IPS-15b (cell line): ENCODE data around the gene KAT2A.

Experiments
- H3K27me3 ChIP-seq: one replicate; pipeline ENCODE4 v1.6.1; 2013; ENCODE audit warnings: low read length; ENCODE audit not compliant: control insufficient read depth, insufficient read depth
- H3K36me3 ChIP-seq: one replicate; pipeline ENCODE4 v1.6.1; 2013; ENCODE audit warnings: low read length; ENCODE audit not compliant: control insufficient read depth, insufficient read depth
- H3K4me1 ChIP-seq: one replicate; pipeline ENCODE4 v1.6.1; 2013; ENCODE audit warnings: mild to moderate bottlenecking, low read length; ENCODE audit not compliant: control insufficient read depth, insufficient read depth
- H3K4me3 ChIP-seq: one replicate; pipeline ENCODE4 v1.5.1; 2013; ENCODE audit warnings: low read depth, low read length
- H3K9ac ChIP-seq: one replicate; pipeline ENCODE4 v1.6.1; 2013; ENCODE audit warnings: low read depth, mild to moderate bottlenecking, low read length
- H3K9me3 ChIP-seq: one replicate; pipeline ENCODE4 v1.6.1; 2013; ENCODE audit warnings: mild to moderate bottlenecking, low read length; ENCODE audit not compliant: control insufficient read depth, insufficient read depth

KAT2A gene

DNA sequence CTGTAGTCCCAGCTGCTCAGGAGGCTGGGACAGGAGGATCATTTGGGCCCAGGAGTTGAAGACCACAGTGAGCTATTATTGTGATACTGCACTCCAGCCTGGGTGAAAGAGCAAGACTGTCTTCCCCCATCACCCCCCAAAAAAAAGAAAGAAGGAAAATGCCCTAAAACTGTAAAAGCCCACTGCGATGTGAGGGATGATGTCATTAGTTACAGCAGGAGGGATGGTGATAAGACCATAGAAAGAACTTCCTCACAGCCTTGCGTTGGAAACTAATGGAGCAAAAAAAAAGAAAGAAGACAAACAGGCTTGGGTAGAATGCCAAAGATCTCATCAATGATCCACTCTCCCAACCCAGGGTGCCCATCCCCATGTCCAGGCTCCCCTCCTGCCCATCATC lies 41.6 kb downstream of the KAT2A start:
- H3K27me3 ChIP-seq, result no peaks in the 10 kb centered on the region
- no peak overlapping the region for H3K4me3 ChIP-seq
- no peaks in the 10 kb centered on the region for H3K9me3 ChIP-seq
- no peak overlapping the region for H3K9ac ChIP-seq
- H3K4me1 ChIP-seq, result no peaks in the 10 kb centered on the region
- no peaks in the 10 kb centered on the region for H3K36me3 ChIP-seq

DNA sequence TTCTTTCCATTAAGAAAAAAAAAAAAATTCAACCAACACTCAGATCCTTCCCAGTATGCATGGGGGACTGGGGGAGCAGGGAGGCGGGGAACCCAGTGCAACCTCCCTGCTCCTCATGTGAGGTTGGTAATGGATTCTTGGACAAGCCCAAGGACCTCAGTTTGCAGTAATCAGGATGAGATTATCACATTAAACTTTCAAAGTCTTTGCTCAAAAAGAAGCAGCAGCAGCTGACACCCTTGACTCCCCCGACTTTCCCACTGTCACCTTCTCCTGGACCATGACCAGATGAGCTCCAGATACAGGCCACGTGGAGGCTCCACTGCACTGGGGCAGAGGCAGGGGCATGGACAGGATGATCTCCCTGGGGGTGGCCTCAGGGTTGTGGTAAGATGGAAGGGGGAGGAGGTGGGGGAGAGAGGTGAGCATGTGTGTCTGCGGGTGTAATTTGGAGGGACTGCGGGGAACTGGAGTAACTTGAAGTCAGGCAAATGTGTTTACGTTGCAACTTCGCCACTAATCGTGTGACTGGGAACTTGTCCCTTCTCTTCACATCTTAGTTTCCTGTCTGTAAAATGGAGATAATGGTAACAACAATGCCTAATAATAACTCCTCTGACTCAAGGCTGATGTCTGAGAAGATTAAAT lies 42.6 kb downstream of the KAT2A start:
- H3K36me3 ChIP-seq, result no peaks in the 10 kb centered on the region
- H3K4me3 ChIP-seq, result no peak overlapping the region
- H3K4me1 ChIP-seq, result no peaks in the 10 kb centered on the region
- H3K9me3 ChIP-seq, result no peaks in the 10 kb centered on the region
- H3K27me3 ChIP-seq, result no peaks in the 10 kb centered on the region
- no peak overlapping the region for H3K9ac ChIP-seq

DNA sequence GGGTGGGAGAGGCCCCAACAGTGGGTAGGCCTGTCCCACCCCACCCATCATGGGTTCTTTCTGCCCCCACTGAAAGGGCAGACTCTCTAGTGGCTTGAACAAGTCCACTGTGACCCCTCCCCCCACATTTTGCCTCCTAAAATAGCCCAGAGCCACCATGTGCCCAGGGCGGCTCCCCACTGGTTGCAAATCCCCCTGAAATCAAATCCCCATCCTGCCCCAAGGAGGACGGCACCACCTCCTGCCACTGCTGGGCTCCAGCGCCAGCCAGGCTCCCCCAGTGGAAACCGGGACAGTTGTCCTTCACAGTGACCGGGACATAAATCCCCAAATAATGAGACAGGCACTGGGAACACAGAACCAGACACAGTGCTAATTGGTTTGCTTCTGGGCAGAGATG lies 43.4 kb downstream of the KAT2A start:
- no peak overlapping the region for H3K4me3 ChIP-seq
- no peaks in the 10 kb centered on the region for H3K4me1 ChIP-seq
- H3K9me3 ChIP-seq, result no peaks in the 10 kb centered on the region
- H3K9ac ChIP-seq, result no peak overlapping the region
- H3K36me3 ChIP-seq, result no peaks in the 10 kb centered on the region
- H3K27me3 ChIP-seq, result peaks cover 5% of the 10 kb centered on the region

DNA sequence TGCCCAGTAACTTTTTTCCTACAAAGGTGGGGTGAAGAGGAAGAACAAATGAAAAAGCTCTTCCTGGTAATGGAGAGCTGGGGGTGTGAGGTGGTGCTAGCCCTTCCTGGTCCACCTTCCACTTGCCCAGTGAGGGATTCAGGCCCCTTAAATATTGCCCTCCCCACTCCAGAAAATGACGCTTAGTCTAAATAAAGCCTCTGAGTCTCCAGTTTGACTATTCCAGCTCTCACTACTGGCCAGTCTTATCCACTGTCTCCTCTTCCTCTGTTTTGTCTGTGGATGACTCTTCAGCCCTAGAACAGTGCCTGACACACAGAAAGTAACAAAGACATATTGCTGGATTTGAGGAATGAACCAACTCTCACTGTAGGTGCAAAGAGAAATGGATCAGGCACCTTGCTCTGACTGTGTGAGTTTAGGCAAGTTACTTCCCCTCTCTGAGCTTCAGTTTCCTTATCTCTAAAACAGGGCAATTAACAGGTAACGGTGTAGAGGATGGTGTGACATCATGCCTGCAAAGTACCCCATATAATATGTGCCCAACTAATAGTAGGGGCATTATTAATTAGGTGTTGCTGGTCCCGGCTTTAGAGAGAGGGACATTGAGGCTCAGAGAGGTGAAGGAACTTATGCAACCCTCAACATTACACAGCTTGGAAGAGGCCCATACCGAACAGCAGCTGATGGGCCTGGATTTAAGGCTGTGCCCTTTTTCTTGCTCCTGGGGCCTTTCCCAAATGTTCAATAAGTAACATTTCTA lies 44.2 kb downstream of the KAT2A start:
- Histone ChIP-seq H3K9me3 (no peaks in the 10 kb centered on the region), H3K4me3 (no peak overlapping the region), H3K4me1 (no peaks in the 10 kb centered on the region), H3K27me3 (peaks cover 5% of the 10 kb centered on the region), H3K36me3 (no peaks in the 10 kb centered on the region), H3K9ac (no peak overlapping the region)

DNA sequence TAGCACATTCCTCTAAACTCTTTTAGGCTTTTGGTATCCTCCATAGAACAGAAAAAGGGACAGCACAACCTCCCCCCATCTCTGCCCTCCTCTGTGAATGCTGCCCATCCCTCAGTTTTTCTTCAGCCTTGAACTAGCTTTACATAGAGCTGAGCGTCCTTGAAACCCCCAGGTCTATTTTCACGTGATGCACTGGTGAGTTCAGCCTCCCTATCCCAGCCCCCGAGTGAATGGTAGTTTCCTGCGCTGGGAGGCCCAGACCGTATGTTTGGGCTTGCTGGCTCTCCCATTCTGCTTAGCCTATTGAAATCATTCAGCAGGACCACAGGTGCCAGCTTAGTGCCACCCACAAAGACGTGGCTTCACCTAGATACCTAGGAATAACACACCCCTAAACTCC lies 45.4 kb downstream of the KAT2A start:
- H3K9ac ChIP-seq, result no peak overlapping the region
- peaks cover 8% of the 10 kb centered on the region for H3K27me3 ChIP-seq
- no peak overlapping the region for H3K4me3 ChIP-seq
- H3K9me3 ChIP-seq, result no peaks in the 10 kb centered on the region
- no peaks in the 10 kb centered on the region for H3K36me3 ChIP-seq
- no peaks in the 10 kb centered on the region for H3K4me1 ChIP-seq

DNA sequence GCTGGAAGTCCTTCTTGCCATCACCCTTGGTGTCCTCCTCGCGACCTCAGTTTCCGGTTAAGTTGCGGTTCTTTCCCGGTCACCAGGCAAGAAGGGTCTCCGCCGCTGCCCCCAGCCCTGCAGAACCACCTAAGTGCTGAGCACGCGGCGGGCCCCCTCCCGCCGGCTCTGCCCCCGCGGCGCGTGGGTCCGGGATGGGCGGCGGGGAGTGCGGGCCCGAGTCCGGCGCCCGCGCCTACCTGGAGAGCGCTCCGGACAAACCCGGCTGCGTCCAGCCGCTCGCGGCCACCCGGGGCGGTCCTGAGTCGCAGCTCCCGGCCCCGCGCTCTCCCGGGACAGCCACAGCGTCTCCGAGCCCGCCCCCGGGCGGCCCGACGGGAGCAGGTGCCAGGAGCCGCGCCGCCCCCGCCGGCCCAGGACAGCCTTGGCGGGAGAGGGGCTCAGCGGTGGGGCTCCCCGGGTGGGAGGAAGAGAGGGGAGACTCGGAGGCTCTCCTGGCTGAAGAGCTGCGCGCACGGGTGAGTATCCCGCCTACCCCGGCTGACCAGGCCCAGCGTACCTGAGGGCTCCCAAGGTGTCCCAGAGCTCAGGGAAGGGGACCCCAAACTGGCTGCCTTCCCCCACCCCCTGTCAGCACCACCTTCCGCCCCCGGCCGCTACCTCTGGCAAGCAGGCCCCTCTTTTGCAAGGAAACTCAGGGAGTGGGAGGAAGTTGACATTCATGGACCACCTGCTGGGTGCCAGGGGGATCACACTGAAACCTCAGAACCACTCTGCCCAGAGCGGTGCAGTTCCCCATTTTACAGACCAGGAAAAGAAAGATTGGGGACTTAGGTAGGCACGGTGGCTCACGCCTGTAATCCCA lies 48.6 kb downstream of the KAT2A start:
- no peaks in the 10 kb centered on the region for H3K36me3 ChIP-seq
- no peaks in the 10 kb centered on the region for H3K9me3 ChIP-seq
- H3K4me3 ChIP-seq, result peak overlapping the region; percentile 62
- H3K27me3 ChIP-seq, result peaks cover 8% of the 10 kb centered on the region
- no peak overlapping the region for H3K9ac ChIP-seq
- no peaks in the 10 kb centered on the region for H3K4me1 ChIP-seq

DNA sequence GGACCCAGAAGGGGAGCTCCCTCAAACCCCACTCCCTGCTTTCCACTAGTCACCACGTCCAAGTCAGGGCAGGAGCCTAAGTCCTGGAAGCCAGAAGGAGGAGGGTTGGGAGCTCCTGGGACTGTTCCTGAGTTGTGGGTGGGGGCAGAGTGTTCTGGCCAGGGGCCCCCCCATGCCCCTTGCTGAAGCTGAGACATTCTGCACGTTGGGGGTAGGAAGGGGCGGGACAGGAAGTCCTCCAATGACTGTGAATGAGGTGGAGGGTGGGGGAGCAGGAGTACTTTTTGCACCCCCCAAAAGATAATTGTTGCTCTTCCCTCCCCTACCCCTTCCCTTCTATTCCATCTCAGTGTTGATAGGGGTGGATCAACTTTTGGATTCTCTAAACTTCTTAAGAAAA lies 49.4 kb downstream of the KAT2A start:
- no peak overlapping the region for H3K9ac ChIP-seq
- H3K36me3 ChIP-seq, result no peaks in the 10 kb centered on the region
- peak overlapping the region; percentile 62 for H3K4me3 ChIP-seq
- no peaks in the 10 kb centered on the region for H3K4me1 ChIP-seq
- peaks cover 8% of the 10 kb centered on the region for H3K27me3 ChIP-seq
- H3K9me3 ChIP-seq, result no peaks in the 10 kb centered on the region

DNA sequence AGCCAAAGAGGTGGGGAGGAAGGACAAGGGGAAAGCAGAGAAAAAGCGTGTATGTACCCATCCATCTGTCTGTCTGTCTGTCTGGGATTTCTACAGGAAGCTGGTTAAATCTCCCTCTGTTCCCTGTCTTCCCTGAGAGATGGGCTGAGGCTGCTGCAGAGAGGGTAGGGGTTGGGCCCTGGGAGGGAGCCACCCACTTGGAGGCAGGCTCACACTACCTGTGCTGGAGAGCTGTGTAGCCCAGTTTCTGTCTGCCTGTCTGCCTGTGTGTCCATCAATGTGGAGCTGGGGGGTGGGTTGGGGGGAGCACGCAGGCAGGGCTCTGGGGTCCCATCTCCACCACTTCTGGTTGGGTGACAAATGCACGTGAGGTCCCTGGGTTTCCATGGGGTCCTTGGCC lies 52.2 kb downstream of the KAT2A start:
- Histone ChIP-seq H3K9ac (no peak overlapping the region), H3K9me3 (no peaks in the 10 kb centered on the region), H3K36me3 (no peaks in the 10 kb centered on the region), H3K4me3 (no peak overlapping the region), H3K4me1 (no peaks in the 10 kb centered on the region), H3K27me3 (peaks cover 8% of the 10 kb centered on the region)

DNA sequence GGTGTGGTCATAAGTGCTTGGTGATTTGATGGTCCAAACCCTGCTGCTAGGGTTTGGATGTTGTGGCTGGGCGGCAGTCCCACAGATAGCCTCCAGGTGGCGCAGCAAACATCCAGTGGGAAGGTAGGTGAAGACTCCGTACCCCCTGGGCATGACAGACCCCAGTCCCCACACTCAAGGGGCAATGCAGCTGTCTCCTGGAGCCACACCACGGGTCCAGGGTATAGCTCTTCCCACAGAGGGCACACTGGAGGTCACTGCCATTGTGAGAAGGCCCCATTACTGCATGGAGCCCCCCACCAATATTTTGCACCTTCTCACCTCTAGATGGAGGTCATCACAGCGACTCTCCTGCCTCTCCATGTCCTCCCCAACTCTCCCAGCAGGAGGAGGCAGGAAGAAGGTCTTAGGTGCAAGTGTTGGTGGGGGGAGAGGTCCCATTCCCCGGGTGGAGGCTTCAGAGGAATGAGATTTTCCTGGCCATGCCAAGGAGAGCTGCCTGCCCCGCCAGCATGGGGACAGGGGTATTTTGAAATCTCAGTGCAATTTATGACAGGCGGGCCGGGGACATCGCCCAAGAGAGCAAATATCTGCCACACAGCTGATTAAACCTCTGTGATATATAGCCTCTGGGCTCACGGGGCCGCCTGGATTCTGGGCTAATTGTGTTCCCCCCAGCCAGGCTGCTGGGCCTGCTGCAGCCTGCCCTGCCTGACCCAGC lies 53.6 kb downstream of the KAT2A start:
- no peaks in the 10 kb centered on the region for H3K9me3 ChIP-seq
- H3K4me1 ChIP-seq, result no peaks in the 10 kb centered on the region
- no peaks in the 10 kb centered on the region for H3K36me3 ChIP-seq
- H3K9ac ChIP-seq, result no peak overlapping the region
- H3K4me3 ChIP-seq, result no peak overlapping the region
- H3K27me3 ChIP-seq, result peaks cover 4% of the 10 kb centered on the region

DNA sequence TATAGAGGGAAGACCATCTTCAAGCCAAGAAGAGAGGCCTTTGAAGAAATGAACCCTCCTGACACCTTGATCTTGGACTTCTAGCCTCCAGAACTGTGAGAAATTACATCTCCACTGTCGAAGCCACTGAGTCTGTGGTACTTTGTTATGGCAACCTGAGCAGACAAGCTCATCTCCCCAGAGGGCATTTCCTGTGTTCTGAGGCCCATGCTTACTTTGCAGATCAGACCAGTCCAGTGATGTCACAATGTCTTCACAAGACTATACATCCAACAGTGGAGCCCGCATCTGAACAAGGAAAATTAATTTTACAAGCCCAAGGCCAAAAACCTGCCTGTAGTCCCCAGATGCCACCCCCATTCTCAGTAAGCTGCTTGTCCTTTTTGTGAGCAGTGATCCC lies 56.0 kb downstream of the KAT2A start:
- Histone ChIP-seq H3K4me3 (no peak overlapping the region), H3K36me3 (no peaks in the 10 kb centered on the region), H3K27me3 (no peaks in the 10 kb centered on the region), H3K9ac (no peak overlapping the region), H3K9me3 (no peaks in the 10 kb centered on the region), H3K4me1 (no peaks in the 10 kb centered on the region)
